Raji (cell line): ENCODE data around the gene SH3GLB2.

Experiments
- POLR2A ChIP-seq: IDR thresholded peaks from 2 replicates; pipeline ENCODE4 v1.6.1; 2011; ENCODE audit warnings: low read depth, low read length, control low read depth; ENCODE audit not compliant: insufficient read depth

SH3GLB2 gene

GRCh38 chr9:129028192-129028966 is at the start of gene SH3GLB2:
TSS of gene SH3GLB2 (minus strand) at chr9:129028331. CDS start at chr9:129028154, 177 bp downstream.
- peak; percentile 64 for TF ChIP-seq POLR2A

GRCh38 chr9:129077236-129077635 is 49.1 kb upstream of the SH3GLB2 start:
- no peak for TF ChIP-seq POLR2A

- TF ChIP-seq POLR2A, result no peak
These were observed 48.5 kb upstream of the SH3GLB2 start for GRCh38 chr9:129076640-129077037.

- TF ChIP-seq POLR2A, result no peak
These were observed 48.0 kb upstream of the SH3GLB2 start for GRCh38 chr9:129075996-129076639.

- TF ChIP-seq POLR2A, result no peak
These were observed 46.0 kb upstream of the SH3GLB2 start for GRCh38 chr9:129074106-129074505.

GRCh38 chr9:129073404-129073803 is 45.3 kb upstream of the SH3GLB2 start:
- no peak for TF ChIP-seq POLR2A

GRCh38 chr9:129072171-129072570 is 44.0 kb upstream of the SH3GLB2 start:
- TF ChIP-seq POLR2A, result no peak

GRCh38 chr9:129071526-129072126 is 43.5 kb upstream of the SH3GLB2 start:
- no peak for TF ChIP-seq POLR2A

- no peak for TF ChIP-seq POLR2A
These were observed 42.8 kb upstream of the SH3GLB2 start for GRCh38 chr9:129070696-129071525.

GRCh38 chr9:129069862-129070641 is 41.9 kb upstream of the SH3GLB2 start:
- TF ChIP-seq POLR2A, result no peak

GRCh38 chr9:129068990-129069861 is 41.1 kb upstream of the SH3GLB2 start:
- no peak for TF ChIP-seq POLR2A

- no peak for TF ChIP-seq POLR2A
These were observed 40.0 kb upstream of the SH3GLB2 start for GRCh38 chr9:129068110-129068509.

- no peak for TF ChIP-seq POLR2A
These were observed 36.4 kb upstream of the SH3GLB2 start for GRCh38 chr9:129064499-129064908.
